Body of pancreas (tissue), 4 donors: Measurements from ENCODE around the gene CDT1. TPM values are rescaled to one million over a fixed set of nuclear protein-coding genes. Genes with fewer than 3 reads are reported as not detected.

Experiments
- ATAC-seq: fragments of 150-250 bp; one replicate; pipeline ENCODE4 v1.9.1; 2016
- DNase-seq, 4 donors: peaks; one replicate each; pipeline ENCODE4 v3.0.0-alpha.2; 2019
- H3K27ac ChIP-seq, 4 donors: fragments of 200-600 bp; sonication (generic); 1 replicate in 3 of 4; 2 replicates in 1 of 4; pipeline versions ENCODE4 v1.5.1 to v1.6.1; 2016 to 2019; ENCODE audit warnings: mild to moderate bottlenecking in 1 of 4, mixed read lengths in 1 of 4, moderate library complexity in 1 of 4
- H3K27me3 ChIP-seq, 2 donors: fragments of 200-600 bp; sonication (generic); one replicate each; pipeline ENCODE4 v1.6.0; 2016; ENCODE audit warnings: mild to moderate bottlenecking in 1 of 2
- H3K36me3 ChIP-seq, 2 donors: fragments of 200-600 bp; sonication (generic); replicated peaks in 1 of 2; 2 replicates each; pipeline ENCODE4 v1.5.1; 2016; ENCODE audit warnings: low read depth in 2 of 2; ENCODE audit not compliant: insufficient read depth in 1 of 2
- H3K4me1 ChIP-seq: fragments of 200-600 bp; sonication (generic); one replicate; pipeline ENCODE4 v1.6.0; 2016
- H3K4me3 ChIP-seq, 2 donors: fragments of 200-600 bp; sonication (generic); 1 replicate in 1 of 2; 2 replicates in 1 of 2; pipeline ENCODE4 v1.5.1; 2016 to 2019
- H3K9me3 ChIP-seq, 3 donors: fragments of 200-600 bp; sonication (generic); 1 replicate in 2 of 3; 2 replicates in 1 of 3; pipeline ENCODE4 v1.5.1; 2016
- POLR2A ChIP-seq, 3 donors: fragments of 450-650 bp; IDR thresholded peaks; one replicate each; pipeline ENCODE4 v1.6.1; 2016; ENCODE audit warnings: antibody characterized with exemption in 3 of 3, mild to moderate bottlenecking in 2 of 3
- WGBS, 2 donors: methylation state at CpG; one replicate each; pipeline ENCODE4 v1.1.5; 2017; 5-methylcytosine and 5-hydroxymethylcytosine counted together
- intact Hi-C: fragments of 100-400 bp; cut with DNase I; formaldehyde crosslinking; loops from one replicate; pipeline ENCODE4 v1.15.1; 2023
- total RNA-seq, 2 donors: library from RNA; depleted of rRNA; stranded (reverse); fragments of >200 nt; gene quantifications; one replicate each; pipeline ENCODE4 v1.1.0, GENCODE V29; 2016
- TF ChIP-seq, protein P1 (sequence below), 7 experiments: fragments of 450-650 bp in 4 of 7; fragments of 200-600 bp in 3 of 7; sonication (generic) in 3 of 7; IDR thresholded peaks; one replicate each; pipeline ENCODE4 v1.5.1; 2016 to 2019; ENCODE audit warnings: antibody characterized with exemption in 7 of 7

The CDT1 gene
- total RNA-seq, 2 donors from 2014 or later, result 7.6 TPM; not detected in 1

DNA sequence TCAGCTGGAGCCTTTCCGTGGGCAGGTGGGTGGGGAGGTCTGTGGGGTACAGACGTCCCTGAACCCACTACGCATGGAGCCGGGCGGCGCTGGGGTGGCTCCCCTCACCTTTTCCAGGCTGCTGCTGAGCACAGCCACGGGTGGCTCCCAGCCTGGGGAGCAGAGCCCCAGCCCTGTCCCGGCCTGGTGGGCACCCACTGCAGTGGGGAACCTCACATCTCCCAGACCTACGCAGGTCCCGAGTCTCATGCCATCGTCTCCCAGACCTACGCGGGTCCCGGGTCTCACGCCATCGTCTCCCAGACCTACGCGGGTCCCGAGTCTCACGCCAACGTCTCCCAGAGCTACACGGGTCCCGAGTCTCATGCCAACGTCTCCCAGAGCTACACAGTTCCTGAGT, 25.1 kb downstream of the CDT1 start:
- DNase-seq, result no peak
- H3K4me3 ChIP-seq, result no peak overlapping the region
- WGBS, 2 donors, result 72 to 90% methylated on average over 12 to 24 of the region's 24 CpGs
- no peak for TF ChIP-seq POLR2A (IDR thresholded peaks at IDR 0.05)
- TF ChIP-seq, protein P1, sequence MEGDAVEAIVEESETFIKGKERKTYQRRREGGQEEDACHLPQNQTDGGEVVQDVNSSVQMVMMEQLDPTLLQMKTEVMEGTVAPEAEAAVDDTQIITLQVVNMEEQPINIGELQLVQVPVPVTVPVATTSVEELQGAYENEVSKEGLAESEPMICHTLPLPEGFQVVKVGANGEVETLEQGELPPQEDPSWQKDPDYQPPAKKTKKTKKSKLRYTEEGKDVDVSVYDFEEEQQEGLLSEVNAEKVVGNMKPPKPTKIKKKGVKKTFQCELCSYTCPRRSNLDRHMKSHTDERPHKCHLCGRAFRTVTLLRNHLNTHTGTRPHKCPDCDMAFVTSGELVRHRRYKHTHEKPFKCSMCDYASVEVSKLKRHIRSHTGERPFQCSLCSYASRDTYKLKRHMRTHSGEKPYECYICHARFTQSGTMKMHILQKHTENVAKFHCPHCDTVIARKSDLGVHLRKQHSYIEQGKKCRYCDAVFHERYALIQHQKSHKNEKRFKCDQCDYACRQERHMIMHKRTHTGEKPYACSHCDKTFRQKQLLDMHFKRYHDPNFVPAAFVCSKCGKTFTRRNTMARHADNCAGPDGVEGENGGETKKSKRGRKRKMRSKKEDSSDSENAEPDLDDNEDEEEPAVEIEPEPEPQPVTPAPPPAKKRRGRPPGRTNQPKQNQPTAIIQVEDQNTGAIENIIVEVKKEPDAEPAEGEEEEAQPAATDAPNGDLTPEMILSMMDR (IDR thresholded peaks at IDR 0.05), result no peak
- no peaks in the 10 kb centered on the region for H3K27me3 ChIP-seq
- H3K36me3 ChIP-seq, result no peaks in the 10 kb centered on the region
- no peaks in the 10 kb centered on the region for H3K9me3 ChIP-seq
- H3K27ac ChIP-seq, result no peak overlapping the region
- ATAC-seq, result no peak
- intact Hi-C loops, result no loop called here
- H3K4me1 ChIP-seq, result no peaks in the 10 kb centered on the region

GRCh38 chr16:88830258-88830657, 26.7 kb downstream of the CDT1 start:
- ATAC-seq (peak; percentile 31), DNase-seq (no peak)
- Histone ChIP-seq H3K27me3 (no peaks in the 10 kb centered on the region), H3K27ac (no peak overlapping the region), H3K4me1 (no peaks in the 10 kb centered on the region), H3K9me3 (no peaks in the 10 kb centered on the region), H3K4me3 (no peak overlapping the region), H3K36me3 (no peaks in the 10 kb centered on the region)
- TF ChIP-seq, protein P1 (IDR thresholded peaks at IDR 0.05), result no peak
- TF ChIP-seq POLR2A (IDR thresholded peaks at IDR 0.05), result no peak
- WGBS, 2 donors, result 84 to 96% methylated on average over 8 to 11 of the region's 11 CpGs
- intact Hi-C loops, result no loop called here

DNA sequence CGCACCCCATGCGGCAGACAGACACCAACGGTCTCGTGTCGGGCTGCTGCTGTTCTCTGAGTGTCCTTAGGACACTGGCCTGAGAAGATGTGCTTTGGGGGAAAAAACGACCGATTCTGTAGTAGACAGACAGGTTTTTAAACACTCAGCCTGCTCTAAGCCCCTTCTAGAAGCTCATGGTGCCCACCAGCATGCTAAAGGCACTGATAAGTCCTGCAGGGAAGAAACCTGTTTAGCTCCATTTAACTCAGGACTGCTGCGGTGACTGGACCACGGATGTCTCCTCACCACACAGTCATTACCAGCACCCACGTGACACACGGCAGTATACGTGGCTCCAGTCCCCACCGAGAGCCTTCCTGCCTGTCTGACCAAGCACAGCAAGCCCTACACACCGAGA, 27.2 kb downstream of the CDT1 start:
- TF ChIP-seq, protein P1 (IDR thresholded peaks at IDR 0.05), result no peak
- no peak for TF ChIP-seq POLR2A (IDR thresholded peaks at IDR 0.05)
- Histone ChIP-seq H3K4me3 (no peak overlapping the region), H3K9me3 (no peaks in the 10 kb centered on the region), H3K27me3 (no peaks in the 10 kb centered on the region), H3K4me1 (no peaks in the 10 kb centered on the region), H3K27ac (no peak overlapping the region), H3K36me3 (no peaks in the 10 kb centered on the region)
- DNase-seq, result no peak
- ATAC-seq, result no peak
- intact Hi-C loops, result no loop called here
- 82 to 94% methylated on average over 9 to 14 of the region's 14 CpGs for WGBS, 2 donors

- no peak overlapping the region for H3K27ac ChIP-seq
- H3K4me3 ChIP-seq, result no peak overlapping the region
- intact Hi-C loops, result no loop called here
- DNase-seq (no peak), ATAC-seq (no peak)
- TF ChIP-seq, protein P1 (IDR thresholded peaks at IDR 0.05), result no peak
- no peak for TF ChIP-seq POLR2A (IDR thresholded peaks at IDR 0.05)
- H3K27me3 ChIP-seq, result no peaks in the 10 kb centered on the region
- no peaks in the 10 kb centered on the region for H3K9me3 ChIP-seq
- 60 to 80% methylated on average over 7 to 13 of the region's 13 CpGs for WGBS, 2 donors
- H3K4me1 ChIP-seq, result no peaks in the 10 kb centered on the region
- H3K36me3 ChIP-seq, result no peaks in the 10 kb centered on the region
Observed at GRCh38 chr16:88831838-88832237, 28.2 kb downstream of the CDT1 start.

- H3K9me3 ChIP-seq, result no peaks in the 10 kb centered on the region
- ATAC-seq (no peak), DNase-seq (no peak)
- H3K36me3 ChIP-seq, result no peaks in the 10 kb centered on the region
- no peak for TF ChIP-seq POLR2A (IDR thresholded peaks at IDR 0.05)
- TF ChIP-seq, protein P1 (IDR thresholded peaks at IDR 0.05), result no peak
- H3K4me3 ChIP-seq, result no peak overlapping the region
- WGBS, 2 donors, result 89 to 91% methylated on average over 13 of the region's 13 CpGs
- H3K27ac ChIP-seq, result no peak overlapping the region
- H3K27me3 ChIP-seq, result no peaks in the 10 kb centered on the region
- no peaks in the 10 kb centered on the region for H3K4me1 ChIP-seq
- intact Hi-C loops, result no loop called here
Observed at GRCh38 chr16:88833086-88833485, 29.5 kb downstream of the CDT1 start.
